PC-3 (cell line): Measurements from ENCODE around the gene ARHGAP23. TPM values are rescaled to one million over a fixed set of nuclear protein-coding genes. Genes with fewer than 3 reads are reported as not detected.

Experiments used
- ATAC-seq: fragments of 200-7000 bp; cut with Tn5 transposase; 2 replicates; pipeline ENCODE4 v1.9.1; 2020; ENCODE audit warnings: mild to moderate bottlenecking, moderate library complexity
- BruUV-seq: library from RNA; stranded (reverse); fragments of 400-500 nt; replicated peaks from 2 replicates; lab custom pipeline; 2021; lab: Mats Ljungman, UMichigan
- CTCF ChIA-PET: fragments of 300-600 bp; sonication (Branson Sonifier 250); formaldehyde crosslinking; loops from one replicate; lab custom pipeline; 2022; ENCODE audit warnings: antibody characterized with exemption; lab: Charles Lee
- POLR2A ChIA-PET: fragments of 300-600 bp; sonication (Branson Sonifier 250); formaldehyde crosslinking; loops from one replicate; lab custom pipeline; 2022; ENCODE audit warnings: antibody characterized with exemption; ENCODE audit not compliant: unreplicated experiment; lab: Charles Lee
- DNase-seq: peaks from one replicate; pipeline ENCODE4 v3.0.0-alpha.2; 2015
- H2AFZ ChIP-seq: fragments of 300-600 bp; sonication (generic); 2 replicates; pipeline ENCODE4 v1.6.0; 2016; ENCODE audit warnings: antibody characterized with exemption, low read length
- H3F3A ChIP-seq: fragments of 300-600 bp; sonication (generic); one replicate; pipeline ENCODE4 v1.6.0; 2017; ENCODE audit warnings: antibody characterized with exemption, low read length, control low read depth, mild to moderate bottlenecking; ENCODE audit not compliant: unreplicated experiment
- H3K27ac ChIP-seq: fragments of 300-600 bp; sonication (generic); 2 replicates; pipeline ENCODE4 v1.5.1; 2016; ENCODE audit warnings: mild to moderate bottlenecking, low read length
- H3K27me3 ChIP-seq: fragments of 300-600 bp; sonication (generic); 2 replicates; pipeline ENCODE4 v1.6.1; 2016; ENCODE audit warnings: low read length, mixed read lengths
- H3K36me3 ChIP-seq: fragments of 300-600 bp; sonication (generic); 2 replicates; pipeline ENCODE4 v1.6.1; 2016; ENCODE audit warnings: low read depth, mixed run types, low read length, mixed read lengths
- H3K4me1 ChIP-seq: fragments of 300-600 bp; sonication (generic); 2 replicates; pipeline ENCODE4 v1.5.1; 2016; ENCODE audit warnings: low read length; ENCODE audit not compliant: insufficient read depth
- H3K4me2 ChIP-seq: fragments of 300-600 bp; sonication (generic); 2 replicates; pipeline ENCODE4 v1.6.0; 2016; ENCODE audit warnings: low read length
- H3K4me3 ChIP-seq: fragments of 300-600 bp; sonication (generic); 2 replicates; pipeline ENCODE4 v1.5.1; 2016; ENCODE audit warnings: mild to moderate bottlenecking, low read length, mixed read lengths
- H3K79me2 ChIP-seq: fragments of 300-600 bp; sonication (generic); 2 replicates; pipeline ENCODE4 v1.6.1; 2017; ENCODE audit warnings: low read length, mixed read lengths
- H3K9ac ChIP-seq: fragments of 300-600 bp; sonication (generic); 2 replicates; pipeline ENCODE4 v1.6.0; 2016; ENCODE audit warnings: mild to moderate bottlenecking, low read length
- H3K9me2 ChIP-seq: fragments of 300-600 bp; sonication (generic); replicated peaks from 2 replicates; pipeline ENCODE4 v1.6.1; 2016; ENCODE audit warnings: mixed run types, low read length, mixed read lengths
- H3K9me3 ChIP-seq: fragments of 300-600 bp; sonication (generic); 2 replicates; pipeline ENCODE4 v1.6.1; 2016; ENCODE audit warnings: low read length, mixed read lengths
- H4K20me1 ChIP-seq: fragments of 300-600 bp; sonication (generic); 2 replicates; pipeline ENCODE4 v1.6.1; 2016; ENCODE audit warnings: low read length, mixed read lengths
- EZH2 ChIP-seq: fragments of 300-600 bp; sonication (generic); IDR thresholded peaks from one replicate; pipeline ENCODE4 v1.6.1; 2017; ENCODE audit warnings: antibody characterized with exemption, mild to moderate bottlenecking, low read length; ENCODE audit not compliant: unreplicated experiment
- EZH2phosphoT487 ChIP-seq: fragments of 300-600 bp; sonication (generic); IDR thresholded peaks from 2 replicates; pipeline ENCODE4 v1.6.1; 2018; ENCODE audit warnings: mild to moderate bottlenecking, antibody characterized with exemption, low read length, borderline replicate concordance
- intact Hi-C: fragments of 100-400 bp; cut with micrococcal nuclease; formaldehyde crosslinking; loops from 2 replicates; pipeline ENCODE4 v1.9.0; 2023
- total RNA-seq: library from RNA; depleted of rRNA; stranded (reverse); fragments of >200 nt; gene quantifications from 2 replicates; pipeline ENCODE4 v1.2.3, GENCODE V29; 2014
- TF ChIP-seq, protein P1 (sequence below): fragments of 300-600 bp; sonication (generic); conservative IDR thresholded peaks from 2 replicates; pipeline ENCODE4 v1.5.1; 2017; ENCODE audit warnings: antibody characterized with exemption, low read depth, mild to moderate bottlenecking, low read length

Gene ARHGAP23
- total RNA-seq, 1 experiment from 2014 or later = 9.0 TPM

DNA sequence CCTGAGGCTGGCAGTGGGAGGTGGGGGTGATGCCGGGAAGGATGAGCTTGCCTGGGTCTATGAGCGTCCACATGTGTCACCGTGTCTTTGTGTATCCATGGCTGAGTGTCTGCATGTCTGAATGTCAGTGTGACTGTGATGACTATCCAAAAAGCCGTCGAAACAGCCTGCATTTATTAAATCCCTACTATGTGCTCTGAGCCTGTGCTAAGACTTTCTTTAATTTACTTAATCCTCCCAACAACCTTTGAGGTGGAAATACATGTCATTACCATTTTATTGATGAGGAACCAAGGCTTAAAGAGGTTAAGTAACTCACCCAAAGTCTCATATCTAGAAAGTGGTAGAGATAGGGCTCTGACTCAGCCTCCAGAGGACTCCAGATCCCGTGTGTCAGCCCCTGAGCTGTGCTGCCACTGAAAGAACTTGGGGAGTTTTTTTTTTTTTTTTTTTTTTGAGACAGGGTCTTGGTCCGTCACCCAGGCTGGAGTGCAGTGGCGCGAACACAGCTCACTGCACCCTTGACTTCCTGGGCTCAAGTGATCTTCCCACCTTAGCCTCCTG is 20.0 kb downstream of the ARHGAP23 start:
- H2AFZ ChIP-seq = no peak overlapping the region
- H4K20me1 ChIP-seq = no peaks in the 10 kb centered on the region
- DNase-seq (no peak), ATAC-seq (no peak)
- no peak overlapping the region for H3K4me2 ChIP-seq
- H3K9me3 ChIP-seq = no peaks in the 10 kb centered on the region
- H3K9me2 ChIP-seq = no peaks in the 10 kb centered on the region
- no peaks in the 10 kb centered on the region for H3K36me3 ChIP-seq
- TF ChIP-seq, protein P1, sequence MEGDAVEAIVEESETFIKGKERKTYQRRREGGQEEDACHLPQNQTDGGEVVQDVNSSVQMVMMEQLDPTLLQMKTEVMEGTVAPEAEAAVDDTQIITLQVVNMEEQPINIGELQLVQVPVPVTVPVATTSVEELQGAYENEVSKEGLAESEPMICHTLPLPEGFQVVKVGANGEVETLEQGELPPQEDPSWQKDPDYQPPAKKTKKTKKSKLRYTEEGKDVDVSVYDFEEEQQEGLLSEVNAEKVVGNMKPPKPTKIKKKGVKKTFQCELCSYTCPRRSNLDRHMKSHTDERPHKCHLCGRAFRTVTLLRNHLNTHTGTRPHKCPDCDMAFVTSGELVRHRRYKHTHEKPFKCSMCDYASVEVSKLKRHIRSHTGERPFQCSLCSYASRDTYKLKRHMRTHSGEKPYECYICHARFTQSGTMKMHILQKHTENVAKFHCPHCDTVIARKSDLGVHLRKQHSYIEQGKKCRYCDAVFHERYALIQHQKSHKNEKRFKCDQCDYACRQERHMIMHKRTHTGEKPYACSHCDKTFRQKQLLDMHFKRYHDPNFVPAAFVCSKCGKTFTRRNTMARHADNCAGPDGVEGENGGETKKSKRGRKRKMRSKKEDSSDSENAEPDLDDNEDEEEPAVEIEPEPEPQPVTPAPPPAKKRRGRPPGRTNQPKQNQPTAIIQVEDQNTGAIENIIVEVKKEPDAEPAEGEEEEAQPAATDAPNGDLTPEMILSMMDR = no peak
- TF ChIP-seq EZH2 (no peak), EZH2phosphoT487 (no peak)
- POLR2A ChIA-PET = interaction anchor here (0.6 kb wide), 1 partner anchor 33 kb away, joined by 4 read pairs; no protein-coding TSS in a partner anchor
- H3K27ac ChIP-seq = no peak overlapping the region
- BruUV-seq = no TSS peak
- no peak overlapping the region for H3K4me3 ChIP-seq
- H3F3A ChIP-seq = no peaks in the 10 kb centered on the region
- intact Hi-C loops = no loop called here
- H3K4me1 ChIP-seq = no peaks in the 10 kb centered on the region; the same call in 1 of the 2 replicates
- no peaks in the 10 kb centered on the region for H3K27me3 ChIP-seq
- H3K79me2 ChIP-seq = no peaks in the 10 kb centered on the region
- no peak overlapping the region for H3K9ac ChIP-seq
- CTCF ChIA-PET = no interaction called here

DNA sequence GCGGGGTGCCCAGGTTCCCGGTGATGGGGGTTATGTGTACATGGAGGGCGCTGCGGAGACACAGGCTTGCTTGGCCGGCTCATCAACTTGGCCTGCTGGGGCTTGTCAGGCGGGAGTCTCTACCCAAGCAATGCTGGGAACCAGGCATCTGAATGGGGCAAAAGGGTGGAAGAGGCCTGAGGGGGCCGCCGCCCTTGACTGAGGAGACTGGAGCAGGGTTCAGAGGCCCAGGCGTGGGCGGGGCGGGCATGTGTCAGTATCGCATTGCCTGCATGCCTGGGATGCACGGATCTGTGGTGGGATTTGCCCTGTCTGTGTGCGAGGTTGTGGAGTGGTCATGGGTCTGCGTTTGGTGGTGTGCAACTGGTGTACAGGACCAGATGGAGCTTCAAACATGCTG is 21.1 kb downstream of the ARHGAP23 start:
- no peaks in the 10 kb centered on the region for H4K20me1 ChIP-seq
- no peaks in the 10 kb centered on the region for H3K36me3 ChIP-seq
- no TSS peak for BruUV-seq
- H3K9ac ChIP-seq = no peak overlapping the region
- H3K27ac ChIP-seq = no peak overlapping the region
- H3K4me3 ChIP-seq = no peak overlapping the region
- H3K4me1 ChIP-seq = peaks cover 3% of the 10 kb centered on the region
- no peaks in the 10 kb centered on the region for H3K27me3 ChIP-seq
- POLR2A ChIA-PET = no interaction called here
- no peaks in the 10 kb centered on the region for H3K9me2 ChIP-seq
- no peak for TF ChIP-seq EZH2
- TF ChIP-seq EZH2phosphoT487 = no peak
- TF ChIP-seq, protein P1 = no peak
- H2AFZ ChIP-seq = no peak overlapping the region
- no peaks in the 10 kb centered on the region for H3F3A ChIP-seq
- DNase-seq (no peak), ATAC-seq (no peak)
- CTCF ChIA-PET = no interaction called here
- H3K79me2 ChIP-seq = no peaks in the 10 kb centered on the region
- intact Hi-C loops = no loop called here
- H3K9me3 ChIP-seq = no peaks in the 10 kb centered on the region
- no peak overlapping the region for H3K4me2 ChIP-seq

DNA sequence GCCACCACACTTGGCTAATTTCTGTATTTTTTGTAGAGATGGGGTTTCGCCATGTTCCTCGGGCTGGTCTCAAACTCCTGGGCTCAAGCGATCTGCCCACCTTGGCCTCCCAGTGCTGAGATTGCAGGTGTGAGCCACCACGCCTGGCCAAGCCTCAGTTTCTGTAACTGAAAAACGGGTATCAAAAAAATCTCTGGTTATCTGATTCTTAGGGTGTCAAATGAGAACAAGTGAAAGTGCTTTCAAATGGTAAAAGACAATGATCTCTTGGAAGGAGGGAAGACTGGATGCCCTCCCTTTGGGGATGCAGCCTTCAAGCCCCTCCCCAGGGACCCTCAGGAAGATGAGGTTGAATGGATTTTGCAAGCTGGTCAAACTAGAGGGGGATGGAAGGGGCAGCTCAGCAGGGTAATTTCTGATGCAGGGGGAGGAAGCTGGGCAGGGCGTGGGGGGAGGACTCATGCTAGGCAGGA is 22.3 kb downstream of the ARHGAP23 start:
- Histone ChIP-seq H3K4me3 (no peak overlapping the region), H3K79me2 (no peaks in the 10 kb centered on the region)
- intact Hi-C loops = no loop called here

More for the DNA sequence above, 22.3 kb downstream of the ARHGAP23 start:
- H2AFZ ChIP-seq = no peak overlapping the region
- H4K20me1 ChIP-seq = no peaks in the 10 kb centered on the region
- H3K27me3 ChIP-seq = no peaks in the 10 kb centered on the region
- no peak overlapping the region for H3K9ac ChIP-seq
- DNase-seq = no peak
- no peaks in the 10 kb centered on the region for H3F3A ChIP-seq
- H3K36me3 ChIP-seq = no peaks in the 10 kb centered on the region
- TF ChIP-seq, protein P1 = no peak
- TF ChIP-seq EZH2phosphoT487 (no peak), EZH2 (no peak)
- peaks cover 14% of the 10 kb centered on the region for H3K4me1 ChIP-seq
- no peak for ATAC-seq
- ChIA-PET POLR2A (interaction anchor here (0.5 to 0.6 kb wide), 2 partner anchors 86 to 192 kb away, joined by 3 to 5 read pairs; no protein-coding TSS in a partner anchor), CTCF (no interaction called here)
- no peak overlapping the region for H3K4me2 ChIP-seq
- H3K9me3 ChIP-seq = no peaks in the 10 kb centered on the region
- no peaks in the 10 kb centered on the region for H3K9me2 ChIP-seq
- no peak overlapping the region for H3K27ac ChIP-seq
- BruUV-seq = no TSS peak
